Measurements from ENCODE around the gene PBX3. TPM values are rescaled to one million over a fixed set of nuclear protein-coding genes. Genes with fewer than 3 reads are reported as not detected.

The PBX3 gene
- total and polyA plus RNA-seq, 2 donors (not counting 1 experiment from before 2014, with no cell fraction given): 15.5 to 39.0 TPM

DNA sequence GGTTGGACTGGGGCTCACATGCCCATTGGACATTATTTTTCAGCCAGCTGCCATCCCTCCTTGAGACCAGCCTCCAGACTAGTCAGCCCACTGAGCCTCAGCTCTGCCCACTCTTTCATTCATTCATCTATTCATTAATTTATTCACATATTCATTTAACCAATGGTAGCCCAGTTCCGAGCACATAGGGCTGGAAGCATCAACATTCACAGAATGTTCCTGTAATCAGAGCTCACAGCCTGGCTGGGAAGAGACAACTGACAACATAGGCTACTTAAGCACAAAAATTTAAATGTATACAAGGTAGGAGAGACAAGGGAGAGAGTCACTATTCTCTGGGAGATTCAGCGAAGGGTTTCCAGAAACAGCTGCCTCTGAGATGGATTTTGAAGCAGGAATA is 17.0 kb upstream of the PBX3 start:
- ChIA-PET CTCF (no interaction called here), POLR2A (no interaction called here)
- ATAC-seq (ENCODE audit: low read depth) (no peak), DNase-seq (no peak)
- H3K9me3 Mint-ChIP-seq (ENCODE audit: insufficient read depth): no peaks in the 10 kb centered on the region
- intact Hi-C loops (cut with micrococcal nuclease): no loop called here
- no peaks in the 10 kb centered on the region for H4K20me1 ChIP-seq (ENCODE audit: control insufficient read depth, insufficient read depth, low read length, poor library complexity, severe bottlenecking)
- no peak overlapping the region for H3K27ac ChIP-seq (ENCODE audit: low read length in 2 of 2)
- no peak overlapping the region for H2AFZ ChIP-seq (ENCODE audit: insufficient read depth, low read depth, low read length, poor library complexity, severe bottlenecking)
- H3K9ac ChIP-seq (ENCODE audit: low read length): no peak overlapping the region
- no peak overlapping the region for H3K4me3 Mint-ChIP-seq
- no peaks in the 10 kb centered on the region for H3K9me3 ChIP-seq (ENCODE audit: control extremely low read depth in 1 of 3, control insufficient read depth in 2 of 3, insufficient read depth in 1 of 3, low read length in 2 of 3)
- H3K36me3 ChIP-seq (replicated peaks in 1 of 2; ENCODE audit: control extremely low read depth in 1 of 2, control insufficient read depth in 1 of 2, extremely low read depth in 1 of 2, insufficient read depth in 2 of 2, low read length in 1 of 2): no peaks in the 10 kb centered on the region
- no peaks in the 10 kb centered on the region for H3K4me1 ChIP-seq (ENCODE audit: control insufficient read depth in 2 of 2, insufficient read depth in 2 of 2, low read length in 2 of 2)
- H3K79me2 ChIP-seq (ENCODE audit: control insufficient read depth, insufficient read depth, low read length): no peaks in the 10 kb centered on the region
- H3K27ac Mint-ChIP-seq: no peak overlapping the region
- 100% methylated on average over 1 of the region's 2 CpGs for WGBS (ENCODE audit: insufficient coverage)
- no peak for TF ChIP-seq EZH2 (IDR thresholded peaks at IDR 0.05; ENCODE audit: borderline replicate concordance, insufficient read depth, low read depth, low read length, poor library complexity, severe bottlenecking)
- no peak overlapping the region for H3K4me3 ChIP-seq (ENCODE audit: control extremely low read depth in 1 of 5, extremely low read depth in 1 of 5, insufficient read depth in 1 of 5, low read depth in 2 of 5, low read length in 4 of 5)
- H3K27me3 ChIP-seq (replicated peaks in 1 of 4; ENCODE audit: control extremely low read depth in 1 of 4, control insufficient read depth in 3 of 4, insufficient read depth in 4 of 4, low read length in 3 of 4): no peaks in the 10 kb centered on the region
- H3K4me2 ChIP-seq (replicated peaks; ENCODE audit: low read depth, low read length, poor library complexity, severe bottlenecking): no peak overlapping the region
- no peaks in the 10 kb centered on the region for H3K27me3 Mint-ChIP-seq
- no peaks in the 10 kb centered on the region for H3K4me1 Mint-ChIP-seq

DNA sequence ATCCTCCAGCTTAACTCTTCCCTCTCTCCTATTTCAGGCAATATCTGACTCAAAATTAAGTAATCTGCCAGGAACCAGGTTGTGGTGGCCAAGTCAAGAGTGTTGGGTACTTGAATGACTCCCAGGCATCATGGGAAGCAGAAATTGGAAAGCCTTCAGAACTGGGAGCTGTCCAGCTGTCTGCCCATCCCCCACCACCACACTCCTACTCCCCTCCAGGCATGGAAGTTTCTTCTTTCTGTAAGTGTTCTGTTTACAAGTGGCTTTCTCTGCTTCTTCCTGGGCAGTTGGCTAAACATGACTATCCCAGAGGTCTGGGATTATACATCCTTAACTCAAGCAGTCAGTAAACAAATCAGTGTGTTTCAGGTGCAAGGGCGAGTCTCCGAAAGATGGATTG is 14.6 kb upstream of the PBX3 start:
- no peaks in the 10 kb centered on the region for H3K79me2 ChIP-seq (ENCODE audit: control insufficient read depth, insufficient read depth, low read length)
- no peak for DNase-seq
- ATAC-seq (ENCODE audit: low read depth): no peak

More for the DNA sequence above, 14.6 kb upstream of the PBX3 start:
- H3K9ac ChIP-seq (ENCODE audit: low read length): no peak overlapping the region
- Mint-ChIP-seq H3K4me1 (no peaks in the 10 kb centered on the region), H3K4me3 (no peak overlapping the region), H3K27ac (no peak overlapping the region), H3K27me3 (no peaks in the 10 kb centered on the region), H3K9me3 (ENCODE audit: insufficient read depth) (no peaks in the 10 kb centered on the region)
- no peaks in the 10 kb centered on the region for H3K9me3 ChIP-seq (ENCODE audit: control extremely low read depth in 1 of 3, control insufficient read depth in 2 of 3, insufficient read depth in 1 of 3, low read length in 2 of 3)
- no peaks in the 10 kb centered on the region for H3K27me3 ChIP-seq (replicated peaks in 1 of 4; ENCODE audit: control extremely low read depth in 1 of 4, control insufficient read depth in 3 of 4, insufficient read depth in 4 of 4, low read length in 3 of 4)
- no peaks in the 10 kb centered on the region for H3K4me1 ChIP-seq (ENCODE audit: control insufficient read depth in 2 of 2, insufficient read depth in 2 of 2, low read length in 2 of 2)
- intact Hi-C loops (cut with micrococcal nuclease): no loop called here
- POLR2A ChIA-PET: no interaction called here
- TF ChIP-seq, protein P1, sequence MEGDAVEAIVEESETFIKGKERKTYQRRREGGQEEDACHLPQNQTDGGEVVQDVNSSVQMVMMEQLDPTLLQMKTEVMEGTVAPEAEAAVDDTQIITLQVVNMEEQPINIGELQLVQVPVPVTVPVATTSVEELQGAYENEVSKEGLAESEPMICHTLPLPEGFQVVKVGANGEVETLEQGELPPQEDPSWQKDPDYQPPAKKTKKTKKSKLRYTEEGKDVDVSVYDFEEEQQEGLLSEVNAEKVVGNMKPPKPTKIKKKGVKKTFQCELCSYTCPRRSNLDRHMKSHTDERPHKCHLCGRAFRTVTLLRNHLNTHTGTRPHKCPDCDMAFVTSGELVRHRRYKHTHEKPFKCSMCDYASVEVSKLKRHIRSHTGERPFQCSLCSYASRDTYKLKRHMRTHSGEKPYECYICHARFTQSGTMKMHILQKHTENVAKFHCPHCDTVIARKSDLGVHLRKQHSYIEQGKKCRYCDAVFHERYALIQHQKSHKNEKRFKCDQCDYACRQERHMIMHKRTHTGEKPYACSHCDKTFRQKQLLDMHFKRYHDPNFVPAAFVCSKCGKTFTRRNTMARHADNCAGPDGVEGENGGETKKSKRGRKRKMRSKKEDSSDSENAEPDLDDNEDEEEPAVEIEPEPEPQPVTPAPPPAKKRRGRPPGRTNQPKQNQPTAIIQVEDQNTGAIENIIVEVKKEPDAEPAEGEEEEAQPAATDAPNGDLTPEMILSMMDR (IDR thresholded peaks at IDR 0.05): no peak
- no peak for TF ChIP-seq EZH2 (IDR thresholded peaks at IDR 0.05; ENCODE audit: borderline replicate concordance, insufficient read depth, low read depth, low read length, poor library complexity, severe bottlenecking)
- H3K27ac ChIP-seq (ENCODE audit: low read length in 2 of 2): no peak overlapping the region
- 100% methylated on average over 2 of the region's 2 CpGs for WGBS (ENCODE audit: insufficient coverage)
- H3K4me2 ChIP-seq (replicated peaks; ENCODE audit: low read depth, low read length, poor library complexity, severe bottlenecking): no peak overlapping the region
- H2AFZ ChIP-seq (ENCODE audit: insufficient read depth, low read depth, low read length, poor library complexity, severe bottlenecking): no peak overlapping the region
- H3K4me3 ChIP-seq (ENCODE audit: control extremely low read depth in 1 of 5, extremely low read depth in 1 of 5, insufficient read depth in 1 of 5, low read depth in 2 of 5, low read length in 4 of 5): no peak overlapping the region
- H4K20me1 ChIP-seq (ENCODE audit: control insufficient read depth, insufficient read depth, low read length, poor library complexity, severe bottlenecking): no peaks in the 10 kb centered on the region
- CTCF ChIA-PET: no interaction called here
- H3K36me3 ChIP-seq (replicated peaks in 1 of 2; ENCODE audit: control extremely low read depth in 1 of 2, control insufficient read depth in 1 of 2, extremely low read depth in 1 of 2, insufficient read depth in 2 of 2, low read length in 1 of 2): no peaks in the 10 kb centered on the region

All from B cell (primary cell).